SK-N-SH treated with all-trans-retinoic acid at 6 μM for 48 hours (cell line): ENCODE results near the gene RAP2A.

Source experiments
- ATAC-seq: fragments of 200-7000 bp; cut with Tn5 transposase; 3 replicates; pipeline ENCODE4 v1.9.1; 2020; ENCODE audit warnings: mild to moderate bottlenecking, moderate library complexity
- ARNTL ChIP-seq: fragments of 450-650 bp; formaldehyde crosslinking; IDR thresholded peaks from 2 replicates; pipeline ENCODE4 v1.5.0; 2020; ENCODE audit warnings: low read depth, mild to moderate bottlenecking, moderate library complexity, borderline replicate concordance
- BACH2 ChIP-seq: fragments of 250-450 bp; sonication (Bioruptor Pico); IDR thresholded peaks from 2 replicates; pipeline ENCODE4 v1.9.0; 2021; ENCODE audit warnings: mild to moderate bottlenecking, borderline replicate concordance
- CSDC2 ChIP-seq: fragments of 250-450 bp; sonication (Bioruptor Pico); IDR thresholded peaks from 2 replicates; pipeline ENCODE4 v1.5.0; 2020; ENCODE audit warnings: mild to moderate bottlenecking, moderate library complexity
- ESRRG ChIP-seq: fragments of 250-450 bp; sonication (Bioruptor Pico); IDR thresholded peaks from 2 replicates; pipeline ENCODE4 v1.6.1; 2021; ENCODE audit warnings: mild to moderate bottlenecking
- GLIS3 ChIP-seq: fragments of 250-450 bp; sonication (Bioruptor Pico); IDR thresholded peaks from 2 replicates; pipeline ENCODE4 v1.5.0; 2020; ENCODE audit warnings: mild to moderate bottlenecking, moderate library complexity
- ISL1 ChIP-seq: fragments of 250-450 bp; sonication (Bioruptor Pico); IDR thresholded peaks from 2 replicates; pipeline ENCODE4 v2.1.2; 2022; ENCODE audit warnings: mild to moderate bottlenecking, moderate library complexity
- OSR1 ChIP-seq: fragments of 250-450 bp; sonication (Bioruptor Pico); IDR thresholded peaks from 2 replicates; pipeline ENCODE4 v1.8.0; 2022; ENCODE audit warnings: moderate library complexity, mild to moderate bottlenecking, inconsistent platforms
- PPARA ChIP-seq: fragments of 250-450 bp; sonication (Bioruptor Pico); IDR thresholded peaks from 2 replicates; pipeline ENCODE4 v1.5.0; 2020; ENCODE audit warnings: mild to moderate bottlenecking, borderline replicate concordance
- SNAI2 ChIP-seq: fragments of 250-450 bp; sonication (Bioruptor Pico); IDR thresholded peaks from 2 replicates; pipeline ENCODE4 v1.5.0; 2020; ENCODE audit warnings: mild to moderate bottlenecking, moderate library complexity
- TCF4 ChIP-seq: fragments of 250-450 bp; sonication (Bioruptor Pico); IDR thresholded peaks from 2 replicates; pipeline ENCODE4 v1.8.0; 2021; ENCODE audit warnings: mild to moderate bottlenecking, moderate library complexity, borderline replicate concordance
- TOX ChIP-seq: fragments of 250-450 bp; sonication (Bioruptor Pico); IDR thresholded peaks from 2 replicates; pipeline ENCODE4 v1.8.0; 2021; ENCODE audit warnings: mild to moderate bottlenecking, moderate library complexity, borderline replicate concordance
- ZC3H10 ChIP-seq: fragments of 250-450 bp; sonication (Bioruptor Pico); IDR thresholded peaks from 2 replicates; pipeline ENCODE4 v1.5.1; 2021; ENCODE audit warnings: mild to moderate bottlenecking, moderate library complexity
- ZFP3 ChIP-seq: fragments of 250-450 bp; sonication (Bioruptor Pico); IDR thresholded peaks from 2 replicates; pipeline ENCODE4 v1.5.0; 2020; ENCODE audit warnings: mild to moderate bottlenecking, moderate library complexity
- ZFP30 ChIP-seq: fragments of 450-650 bp; formaldehyde crosslinking; IDR thresholded peaks from 2 replicates; pipeline ENCODE4 v1.5.0; 2022; ENCODE audit warnings: mild to moderate bottlenecking, moderate library complexity
- ZNF565 ChIP-seq: fragments of 450-650 bp; formaldehyde crosslinking; conservative IDR thresholded peaks from 2 replicates; pipeline ENCODE4 v1.5.0; 2020; ENCODE audit warnings: low read depth, mild to moderate bottlenecking, moderate library complexity
- ZNF70 ChIP-seq: fragments of 450-650 bp; formaldehyde crosslinking; IDR thresholded peaks from 2 replicates; pipeline ENCODE4 v1.5.0; 2020; ENCODE audit warnings: mild to moderate bottlenecking, moderate library complexity
- ZNF8 ChIP-seq: fragments of 450-650 bp; formaldehyde crosslinking; IDR thresholded peaks from 2 replicates; pipeline ENCODE4 v1.5.0; 2020; ENCODE audit warnings: mild to moderate bottlenecking, moderate library complexity
- TF ChIP-seq, protein P1 (sequence below): fragments of 250-450 bp; sonication (Bioruptor Pico); IDR thresholded peaks from 2 replicates; pipeline ENCODE4 v1.5.1; 2020; ENCODE audit warnings: low read depth, mild to moderate bottlenecking, moderate library complexity
- TF ChIP-seq, protein P2 (sequence below): fragments of 250-450 bp; sonication (Bioruptor Pico); IDR thresholded peaks from 2 replicates; pipeline ENCODE4 v1.5.0; 2020; ENCODE audit warnings: mild to moderate bottlenecking, moderate library complexity
- TF ChIP-seq, protein P3 (sequence below): fragments of 250-450 bp; sonication (Bioruptor Pico); IDR thresholded peaks from 2 replicates; pipeline ENCODE4 v1.8.0; 2020; ENCODE audit warnings: mild to moderate bottlenecking, moderate library complexity, borderline replicate concordance
- TF ChIP-seq, protein P4 (sequence below): fragments of 250-450 bp; sonication (Bioruptor Pico); IDR thresholded peaks from 2 replicates; pipeline ENCODE4 v1.8.0; 2021; ENCODE audit warnings: low read depth, mild to moderate bottlenecking, moderate library complexity, borderline replicate concordance
- TF ChIP-seq, protein P5 (sequence below): fragments of 250-450 bp; sonication (Bioruptor Pico); IDR thresholded peaks from 2 replicates; pipeline ENCODE4 v1.5.1; 2021; ENCODE audit warnings: mild to moderate bottlenecking, moderate library complexity

Gene RAP2A

DNA sequence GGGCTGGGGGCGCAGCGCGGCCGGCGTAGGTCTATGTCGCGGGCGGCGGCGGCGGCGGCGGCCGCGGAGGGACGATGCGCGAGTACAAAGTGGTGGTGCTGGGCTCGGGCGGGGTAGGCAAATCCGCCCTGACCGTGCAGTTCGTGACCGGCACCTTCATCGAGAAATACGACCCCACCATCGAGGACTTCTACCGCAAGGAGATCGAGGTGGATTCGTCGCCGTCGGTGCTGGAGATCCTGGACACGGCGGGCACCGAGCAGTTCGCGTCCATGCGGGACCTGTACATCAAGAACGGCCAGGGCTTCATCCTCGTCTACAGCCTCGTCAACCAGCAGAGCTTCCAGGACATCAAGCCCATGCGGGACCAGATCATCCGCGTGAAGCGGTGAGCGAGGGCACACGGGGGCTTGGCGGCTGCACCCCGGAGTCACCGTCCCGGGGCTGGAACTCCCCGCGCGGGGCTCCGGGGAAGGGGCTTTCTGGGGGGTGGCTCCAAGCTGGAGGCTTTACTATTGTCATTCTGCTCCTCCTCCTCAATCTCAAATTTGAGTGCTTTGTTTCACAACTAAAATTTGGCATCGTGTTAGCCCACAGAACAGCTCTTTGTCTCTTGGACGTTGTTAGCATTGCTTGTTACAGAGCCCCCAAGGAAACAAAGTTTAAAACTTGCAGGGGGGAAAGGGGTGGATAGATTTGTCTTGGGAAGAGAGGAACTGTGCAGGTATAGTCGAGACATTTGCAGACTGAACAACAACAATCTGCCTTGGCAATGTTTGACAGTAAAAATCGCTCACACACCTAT lies 630 bp downstream of the RAP2A start:
- no peak for ATAC-seq
- no peak for TF ChIP-seq ESRRG (CRISPR knock-in tag)
- TF ChIP-seq TOX (CRISPR knock-in tag), result no peak
- TF ChIP-seq ZFP3 (CRISPR knock-in tag), result no peak
- TF ChIP-seq, protein P1, sequence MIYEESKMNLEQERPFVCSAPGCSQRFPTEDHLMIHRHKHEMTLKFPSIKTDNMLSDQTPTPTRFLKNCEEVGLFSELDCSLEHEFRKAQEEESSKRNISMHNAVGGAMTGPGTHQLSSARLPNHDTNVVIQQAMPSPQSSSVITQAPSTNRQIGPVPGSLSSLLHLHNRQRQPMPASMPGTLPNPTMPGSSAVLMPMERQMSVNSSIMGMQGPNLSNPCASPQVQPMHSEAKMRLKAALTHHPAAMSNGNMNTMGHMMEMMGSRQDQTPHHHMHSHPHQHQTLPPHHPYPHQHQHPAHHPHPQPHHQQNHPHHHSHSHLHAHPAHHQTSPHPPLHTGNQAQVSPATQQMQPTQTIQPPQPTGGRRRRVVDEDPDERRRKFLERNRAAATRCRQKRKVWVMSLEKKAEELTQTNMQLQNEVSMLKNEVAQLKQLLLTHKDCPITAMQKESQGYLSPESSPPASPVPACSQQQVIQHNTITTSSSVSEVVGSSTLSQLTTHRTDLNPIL (CRISPR knock-in tag), result no peak
- TF ChIP-seq ZNF70 (CRISPR knock-in tag), result no peak
- TF ChIP-seq OSR1 (CRISPR knock-in tag), result no peak
- TF ChIP-seq GLIS3 (CRISPR knock-in tag), result no peak
- no peak for TF ChIP-seq ISL1 (CRISPR knock-in tag)
- no peak for TF ChIP-seq BACH2
- no peak for TF ChIP-seq ZC3H10 (CRISPR knock-in tag)
- TF ChIP-seq ZNF8 (CRISPR knock-in tag), result no peak
- no peak for TF ChIP-seq SNAI2 (CRISPR knock-in tag)
- TF ChIP-seq ARNTL (CRISPR knock-in tag), result no peak
- TF ChIP-seq ZFP30 (CRISPR knock-in tag), result no peak
- TF ChIP-seq, protein P2, sequence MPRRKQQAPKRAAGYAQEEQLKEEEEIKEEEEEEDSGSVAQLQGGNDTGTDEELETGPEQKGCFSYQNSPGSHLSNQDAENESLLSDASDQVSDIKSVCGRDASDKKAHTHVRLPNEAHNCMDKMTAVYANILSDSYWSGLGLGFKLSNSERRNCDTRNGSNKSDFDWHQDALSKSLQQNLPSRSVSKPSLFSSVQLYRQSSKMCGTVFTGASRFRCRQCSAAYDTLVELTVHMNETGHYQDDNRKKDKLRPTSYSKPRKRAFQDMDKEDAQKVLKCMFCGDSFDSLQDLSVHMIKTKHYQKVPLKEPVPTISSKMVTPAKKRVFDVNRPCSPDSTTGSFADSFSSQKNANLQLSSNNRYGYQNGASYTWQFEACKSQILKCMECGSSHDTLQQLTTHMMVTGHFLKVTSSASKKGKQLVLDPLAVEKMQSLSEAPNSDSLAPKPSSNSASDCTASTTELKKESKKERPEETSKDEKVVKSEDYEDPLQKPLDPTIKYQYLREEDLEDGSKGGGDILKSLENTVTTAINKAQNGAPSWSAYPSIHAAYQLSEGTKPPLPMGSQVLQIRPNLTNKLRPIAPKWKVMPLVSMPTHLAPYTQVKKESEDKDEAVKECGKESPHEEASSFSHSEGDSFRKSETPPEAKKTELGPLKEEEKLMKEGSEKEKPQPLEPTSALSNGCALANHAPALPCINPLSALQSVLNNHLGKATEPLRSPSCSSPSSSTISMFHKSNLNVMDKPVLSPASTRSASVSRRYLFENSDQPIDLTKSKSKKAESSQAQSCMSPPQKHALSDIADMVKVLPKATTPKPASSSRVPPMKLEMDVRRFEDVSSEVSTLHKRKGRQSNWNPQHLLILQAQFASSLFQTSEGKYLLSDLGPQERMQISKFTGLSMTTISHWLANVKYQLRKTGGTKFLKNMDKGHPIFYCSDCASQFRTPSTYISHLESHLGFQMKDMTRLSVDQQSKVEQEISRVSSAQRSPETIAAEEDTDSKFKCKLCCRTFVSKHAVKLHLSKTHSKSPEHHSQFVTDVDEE, result no peak
- no peak for TF ChIP-seq ZNF565
- no peak for TF ChIP-seq PPARA
- TF ChIP-seq, protein P3, sequence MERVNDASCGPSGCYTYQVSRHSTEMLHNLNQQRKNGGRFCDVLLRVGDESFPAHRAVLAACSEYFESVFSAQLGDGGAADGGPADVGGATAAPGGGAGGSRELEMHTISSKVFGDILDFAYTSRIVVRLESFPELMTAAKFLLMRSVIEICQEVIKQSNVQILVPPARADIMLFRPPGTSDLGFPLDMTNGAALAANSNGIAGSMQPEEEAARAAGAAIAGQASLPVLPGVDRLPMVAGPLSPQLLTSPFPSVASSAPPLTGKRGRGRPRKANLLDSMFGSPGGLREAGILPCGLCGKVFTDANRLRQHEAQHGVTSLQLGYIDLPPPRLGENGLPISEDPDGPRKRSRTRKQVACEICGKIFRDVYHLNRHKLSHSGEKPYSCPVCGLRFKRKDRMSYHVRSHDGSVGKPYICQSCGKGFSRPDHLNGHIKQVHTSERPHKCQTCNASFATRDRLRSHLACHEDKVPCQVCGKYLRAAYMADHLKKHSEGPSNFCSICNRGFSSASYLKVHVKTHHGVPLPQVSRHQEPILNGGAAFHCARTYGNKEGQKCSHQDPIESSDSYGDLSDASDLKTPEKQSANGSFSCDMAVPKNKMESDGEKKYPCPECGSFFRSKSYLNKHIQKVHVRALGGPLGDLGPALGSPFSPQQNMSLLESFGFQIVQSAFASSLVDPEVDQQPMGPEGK (CRISPR knock-in tag), result no peak
- TF ChIP-seq, protein P4, sequence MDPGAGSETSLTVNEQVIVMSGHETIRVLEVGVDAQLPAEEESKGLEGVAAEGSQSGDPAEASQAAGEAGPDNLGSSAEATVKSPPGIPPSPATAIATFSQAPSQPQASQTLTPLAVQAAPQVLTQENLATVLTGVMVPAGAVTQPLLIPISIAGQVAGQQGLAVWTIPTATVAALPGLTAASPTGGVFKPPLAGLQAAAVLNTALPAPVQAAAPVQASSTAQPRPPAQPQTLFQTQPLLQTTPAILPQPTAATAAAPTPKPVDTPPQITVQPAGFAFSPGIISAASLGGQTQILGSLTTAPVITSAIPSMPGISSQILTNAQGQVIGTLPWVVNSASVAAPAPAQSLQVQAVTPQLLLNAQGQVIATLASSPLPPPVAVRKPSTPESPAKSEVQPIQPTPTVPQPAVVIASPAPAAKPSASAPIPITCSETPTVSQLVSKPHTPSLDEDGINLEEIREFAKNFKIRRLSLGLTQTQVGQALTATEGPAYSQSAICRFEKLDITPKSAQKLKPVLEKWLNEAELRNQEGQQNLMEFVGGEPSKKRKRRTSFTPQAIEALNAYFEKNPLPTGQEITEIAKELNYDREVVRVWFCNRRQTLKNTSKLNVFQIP (CRISPR knock-in tag), result no peak
- no peak for TF ChIP-seq TCF4

DNA sequence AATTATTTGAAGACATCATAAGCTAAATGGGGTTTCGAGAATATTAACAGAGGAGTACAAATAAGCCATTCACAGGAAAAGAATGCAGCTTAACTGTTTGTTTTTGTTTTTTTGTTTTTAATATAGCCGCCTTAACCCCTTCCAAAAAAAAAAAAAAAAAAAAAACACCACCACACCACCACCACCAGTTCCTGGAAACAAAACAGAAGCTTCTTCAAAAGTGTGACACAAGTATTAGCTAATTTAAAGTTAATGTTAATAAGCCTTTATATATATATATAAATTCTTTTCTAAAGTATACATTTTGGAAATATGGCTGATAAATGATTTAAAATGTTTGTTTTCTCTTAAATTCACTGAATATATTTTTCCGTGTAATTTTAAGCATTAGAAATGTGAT lies 1.4 kb downstream of the RAP2A start:
- ATAC-seq, result no peak

DNA sequence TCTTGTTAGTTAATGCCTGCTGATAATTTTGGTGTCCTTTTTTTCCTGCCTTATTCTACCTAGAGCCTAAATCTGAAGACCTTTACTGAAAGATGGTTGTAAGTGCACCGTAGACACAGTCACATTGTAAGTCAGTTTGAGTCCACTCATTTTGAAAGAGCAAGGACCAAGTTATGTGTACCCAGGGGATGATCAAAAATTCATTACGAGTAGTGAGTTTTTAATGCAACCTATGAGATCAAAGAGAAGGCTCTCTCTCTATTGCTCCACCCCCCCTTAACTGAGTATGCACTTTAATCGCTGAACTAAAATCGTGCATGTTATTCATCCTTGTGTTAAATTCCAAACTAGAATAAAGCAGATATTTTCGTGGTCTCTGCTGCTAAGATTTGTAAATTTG lies 1.8 kb downstream of the RAP2A start:
- ATAC-seq, result no peak
- no peak for TF ChIP-seq GLIS3 (CRISPR knock-in tag)
- no peak for TF ChIP-seq SNAI2 (CRISPR knock-in tag)
- no peak for TF ChIP-seq ZC3H10 (CRISPR knock-in tag)
- no peak for TF ChIP-seq ISL1 (CRISPR knock-in tag)
- no peak for TF ChIP-seq TOX (CRISPR knock-in tag)
- TF ChIP-seq ESRRG (CRISPR knock-in tag), result no peak
- TF ChIP-seq ZFP30 (CRISPR knock-in tag), result no peak
- TF ChIP-seq ARNTL (CRISPR knock-in tag), result no peak
- TF ChIP-seq TCF4, result no peak
- TF ChIP-seq, protein P4 (CRISPR knock-in tag), result no peak
- TF ChIP-seq CSDC2 (CRISPR knock-in tag), result no peak
- TF ChIP-seq, protein P5, sequence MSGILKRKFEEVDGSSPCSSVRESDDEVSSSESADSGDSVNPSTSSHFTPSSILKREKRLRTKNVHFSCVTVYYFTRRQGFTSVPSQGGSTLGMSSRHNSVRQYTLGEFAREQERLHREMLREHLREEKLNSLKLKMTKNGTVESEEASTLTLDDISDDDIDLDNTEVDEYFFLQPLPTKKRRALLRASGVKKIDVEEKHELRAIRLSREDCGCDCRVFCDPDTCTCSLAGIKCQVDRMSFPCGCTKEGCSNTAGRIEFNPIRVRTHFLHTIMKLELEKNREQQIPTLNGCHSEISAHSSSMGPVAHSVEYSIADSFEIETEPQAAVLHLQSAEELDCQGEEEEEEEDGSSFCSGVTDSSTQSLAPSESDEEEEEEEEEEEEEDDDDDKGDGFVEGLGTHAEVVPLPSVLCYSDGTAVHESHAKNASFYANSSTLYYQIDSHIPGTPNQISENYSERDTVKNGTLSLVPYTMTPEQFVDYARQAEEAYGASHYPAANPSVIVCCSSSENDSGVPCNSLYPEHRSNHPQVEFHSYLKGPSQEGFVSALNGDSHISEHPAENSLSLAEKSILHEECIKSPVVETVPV (CRISPR knock-in tag), result no peak
- no peak for TF ChIP-seq PPARA

More for the DNA sequence above, 1.4 kb downstream of the RAP2A start:
- TF ChIP-seq, protein P4 (CRISPR knock-in tag), result no peak
- TF ChIP-seq ZNF565, result no peak
- no peak for TF ChIP-seq TCF4
